Ascending aorta (tissue), 2 donors: ENCODE measurements around the gene UNC13C. TPM values are rescaled to one million over a fixed set of nuclear protein-coding genes. Genes with fewer than 3 reads are reported as not detected.

Source experiments
- DNase-seq, 2 donors: peaks; one replicate each; pipeline ENCODE4 v3.0.0-alpha.2; 2019; ENCODE audit warnings: low spot score in 2 of 2
- H3K27ac ChIP-seq, 2 donors: fragments of 200-600 bp; sonication (generic); one replicate each; pipeline ENCODE4 v1.5.1; 2016 to 2017; ENCODE audit warnings: mild to moderate bottlenecking in 1 of 2
- H3K27me3 ChIP-seq: fragments of 200-600 bp; sonication (generic); one replicate; pipeline ENCODE4 v1.5.1; 2017
- H3K36me3 ChIP-seq, 2 donors: fragments of 200-600 bp; sonication (generic); one replicate each; pipeline ENCODE4 v1.5.1; 2016
- H3K4me1 ChIP-seq, 2 donors: fragments of 200-600 bp; sonication (generic); one replicate each; pipeline ENCODE4 v1.5.1; 2016 to 2017; ENCODE audit warnings: mild to moderate bottlenecking in 1 of 2
- H3K4me3 ChIP-seq, 2 donors: fragments of 200-600 bp; sonication (generic); one replicate each; pipeline ENCODE4 v1.5.1; 2016 to 2017; ENCODE audit warnings: mild to moderate bottlenecking in 1 of 2
- H3K9me3 ChIP-seq, 2 donors: fragments of 200-600 bp; sonication (generic); one replicate each; pipeline ENCODE4 v1.5.1; 2016
- CTCF ChIP-seq, 3 experiments: fragments of 200-600 bp in 2 of 3; fragments of 450-650 bp in 1 of 3; sonication (generic) in 2 of 3; IDR thresholded peaks; one replicate each; pipeline ENCODE4 v1.5.1; 2016 to 2019; ENCODE audit warnings: antibody characterized with exemption in 3 of 3, mild to moderate bottlenecking in 1 of 3, moderate library complexity in 1 of 3
- intact Hi-C: fragments of 100-400 bp; cut with DNase I; formaldehyde crosslinking; loops from one replicate; pipeline ENCODE4 v1.15.1; 2023
- total RNA-seq: library from RNA; depleted of rRNA; stranded (reverse); fragments of >200 nt; gene quantifications from one replicate; pipeline ENCODE4 v1.1.0, GENCODE V29; 2016

UNC13C gene
- total RNA-seq, 1 donor from 2014 or later = 2.0 TPM

DNA sequence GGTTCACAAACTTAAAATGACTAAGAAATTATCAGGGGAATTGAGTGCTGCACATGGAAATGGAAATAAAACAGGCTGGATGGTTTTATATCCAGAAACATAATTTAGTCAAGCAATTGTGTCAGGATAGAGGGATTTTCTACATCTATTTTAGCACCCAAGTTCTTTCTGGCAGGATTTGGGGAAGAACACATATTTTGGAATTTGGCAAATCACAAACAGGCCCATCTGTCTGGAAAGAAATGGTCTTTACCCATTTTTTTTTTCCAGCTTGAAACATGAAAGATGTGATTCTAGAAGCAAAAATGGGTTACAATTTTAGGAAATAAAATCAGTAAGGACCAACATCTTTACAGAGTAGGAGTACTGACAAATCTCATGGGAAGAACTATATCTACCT, 14.4 kb upstream of the UNC13C start:
- H3K4me1 ChIP-seq = no peaks in the 10 kb centered on the region
- no peak overlapping the region for H3K27ac ChIP-seq
- DNase-seq = no peak
- H3K36me3 ChIP-seq = no peaks in the 10 kb centered on the region
- H3K4me3 ChIP-seq = no peak overlapping the region
- TF ChIP-seq CTCF (IDR thresholded peaks at IDR 0.05) = no peak
- intact Hi-C loops = no loop called here
- no peaks in the 10 kb centered on the region for H3K9me3 ChIP-seq
- H3K27me3 ChIP-seq = no peaks in the 10 kb centered on the region

DNA sequence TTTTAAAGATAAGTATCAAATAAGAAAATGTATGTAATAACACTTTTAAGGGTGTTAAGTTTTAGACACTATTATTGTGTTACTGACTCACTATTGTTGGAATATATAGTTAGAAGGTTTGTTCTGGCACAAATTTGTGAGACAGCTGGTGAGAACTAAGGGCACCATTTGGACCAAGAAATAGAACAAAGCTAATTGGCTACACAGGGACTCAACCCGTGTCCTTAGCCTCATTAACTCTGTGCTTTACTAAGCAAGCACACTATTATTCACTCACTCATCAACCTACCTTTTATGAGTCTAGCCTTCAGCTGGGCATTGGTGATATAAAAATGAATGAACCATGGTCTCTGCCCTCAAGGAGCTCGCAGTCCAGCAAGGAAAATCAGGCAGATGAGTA, 4.1 kb upstream of the UNC13C start:
- TF ChIP-seq CTCF (IDR thresholded peaks at IDR 0.05) = no peak
- Histone ChIP-seq H3K27ac (no peak overlapping the region), H3K27me3 (no peaks in the 10 kb centered on the region), H3K4me3 (no peak overlapping the region), H3K9me3 (no peaks in the 10 kb centered on the region), H3K4me1 (no peaks in the 10 kb centered on the region), H3K36me3 (no peaks in the 10 kb centered on the region)
- no peak for DNase-seq
- intact Hi-C loops = loop anchor here (10.0 kb wide), 4 partner anchors 991 to 1321 kb away; partner anchors contain the start of gene RSL24D1

- no peak for DNase-seq
- H3K4me3 ChIP-seq = no peak overlapping the region
- no peaks in the 10 kb centered on the region for H3K9me3 ChIP-seq
- H3K27me3 ChIP-seq = no peaks in the 10 kb centered on the region
- no peaks in the 10 kb centered on the region for H3K36me3 ChIP-seq
- intact Hi-C loops = loop anchor here (10.0 kb wide), 4 partner anchors 990 to 1320 kb away; partner anchors contain the start of gene RSL24D1
- TF ChIP-seq CTCF (IDR thresholded peaks at IDR 0.05) = no peak
- H3K4me1 ChIP-seq = no peaks in the 10 kb centered on the region
- H3K27ac ChIP-seq = no peak overlapping the region
Observed at GRCh38 chr15:53974813-53975212, 3.4 kb upstream of the UNC13C start.

GRCh38 chr15:53976844-53977392, 1.3 kb upstream of the UNC13C start:
- peak overlapping the region; percentile 69 to 74 for H3K27ac ChIP-seq
- no peaks in the 10 kb centered on the region for H3K27me3 ChIP-seq
- intact Hi-C loops = loop anchor here (10.0 kb wide), 4 partner anchors 988 to 1318 kb away; partner anchors contain the start of gene RSL24D1
- H3K4me3 ChIP-seq = peak overlapping the region in 1 of 2 donors; percentile 65
- H3K9me3 ChIP-seq = no peaks in the 10 kb centered on the region
- TF ChIP-seq CTCF (IDR thresholded peaks at IDR 0.05) = peak in 2 of 3 experiments; percentile 60 to 68
- no peaks in the 10 kb centered on the region for H3K36me3 ChIP-seq
- peak in 1 of 2 donors; percentile 67 for DNase-seq
- H3K4me1 ChIP-seq = no peaks in the 10 kb centered on the region

DNA sequence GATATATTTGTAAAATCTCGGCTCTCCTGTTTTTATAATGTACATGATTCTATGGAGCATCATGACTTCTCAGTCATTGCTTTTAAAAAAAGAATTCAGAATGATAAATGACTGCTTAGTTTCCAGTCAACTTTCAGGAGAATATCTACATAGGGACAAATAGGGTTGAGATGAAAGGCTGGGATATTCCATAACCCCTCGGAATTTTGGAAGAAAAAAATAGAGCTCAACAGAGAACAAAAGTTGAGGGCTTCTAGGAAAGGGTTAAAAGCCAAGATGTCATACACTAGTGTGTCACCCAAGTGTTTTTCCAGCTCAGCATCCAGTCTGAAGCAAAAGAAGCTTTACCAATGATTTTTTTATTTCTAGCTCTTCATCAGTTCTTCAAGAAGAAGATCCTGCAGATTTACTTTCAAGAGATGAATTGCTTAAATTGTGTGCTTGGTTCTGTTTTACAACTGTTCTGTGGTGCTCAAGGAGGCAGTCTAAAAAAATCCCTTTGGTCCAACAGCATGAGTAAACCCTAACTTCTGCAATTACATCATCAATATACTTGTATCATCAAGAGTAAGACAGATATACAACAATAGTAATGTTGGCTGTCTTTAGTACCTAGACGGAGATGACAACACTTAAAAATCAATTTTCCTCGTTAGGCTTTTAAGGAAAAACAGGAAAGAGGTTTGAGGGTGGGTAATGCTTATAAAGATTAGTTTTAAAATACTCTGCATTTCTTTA, 979 bp downstream of the UNC13C start:
- H3K4me1 ChIP-seq = no peaks in the 10 kb centered on the region
- intact Hi-C loops = loop anchor here (10.0 kb wide), 4 partner anchors 986 to 1316 kb away; partner anchors contain the start of gene RSL24D1
- TF ChIP-seq CTCF (IDR thresholded peaks at IDR 0.05) = no peak
- H3K27me3 ChIP-seq = no peaks in the 10 kb centered on the region
- H3K9me3 ChIP-seq = no peaks in the 10 kb centered on the region
- no peak for DNase-seq
- H3K4me3 ChIP-seq = peak overlapping the region; percentile 45 to 65
- H3K36me3 ChIP-seq = no peaks in the 10 kb centered on the region
- no peak overlapping the region for H3K27ac ChIP-seq
